ENCODE results near the gene CACNA2D2.

CACNA2D2 gene

GRCh38 chr3:50504681-50505080, 1.2 kb upstream of the CACNA2D2 start:
- Histone ChIP-seq H3K36me3 (ENCODE audit: insufficient read depth, low read length) (no peaks in the 10 kb centered on the region), H3K27me3 (ENCODE audit: insufficient read depth, low read length) (peaks cover 66% of the 10 kb centered on the region), H3K9me3 (ENCODE audit: low read length) (no peaks in the 10 kb centered on the region), H3K4me3 (ENCODE audit: low read length) (no peak overlapping the region), H3K4me1 (ENCODE audit: insufficient read depth, low read length) (peaks cover 11% of the 10 kb centered on the region), H2AFZ (ENCODE audit: low read depth, low read length) (no peak overlapping the region)

- no peaks in the 10 kb centered on the region for H3K36me3 ChIP-seq (ENCODE audit: insufficient read depth, low read length)
- H3K4me1 ChIP-seq (ENCODE audit: insufficient read depth, low read length) = peaks cover 11% of the 10 kb centered on the region
- peak overlapping the region; percentile 53 for H3K4me3 ChIP-seq (ENCODE audit: low read length)
- peak overlapping the region; percentile 86 for H2AFZ ChIP-seq (ENCODE audit: low read depth, low read length)
- peaks cover 70% of the 10 kb centered on the region for H3K27me3 ChIP-seq (ENCODE audit: insufficient read depth, low read length)
- H3K9me3 ChIP-seq (ENCODE audit: low read length) = no peaks in the 10 kb centered on the region
These were observed 630 bp downstream of the CACNA2D2 start for GRCh38 chr3:50502584-50503423.

DNA sequence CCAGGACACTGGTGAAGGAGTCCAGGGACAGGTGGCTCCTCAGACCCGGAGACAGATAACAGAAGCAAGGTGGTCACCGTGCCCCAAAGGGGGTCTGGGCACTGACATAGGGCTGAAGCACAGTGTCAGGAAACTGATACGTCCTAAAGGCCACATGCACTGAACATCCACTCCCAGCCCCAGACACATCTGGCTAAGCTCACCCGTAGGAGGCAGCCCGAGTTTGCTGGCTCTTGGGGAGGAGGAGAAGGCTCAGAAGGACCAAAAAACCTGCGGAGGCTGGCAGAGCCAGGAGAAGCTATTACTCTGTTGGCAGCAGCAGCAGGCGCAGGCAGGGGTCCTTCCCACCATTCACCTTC, 1.2 kb downstream of the CACNA2D2 start:
- Histone ChIP-seq H3K27me3 (ENCODE audit: insufficient read depth, low read length) (peaks cover 75% of the 10 kb centered on the region), H3K4me1 (ENCODE audit: insufficient read depth, low read length) (peaks cover 11% of the 10 kb centered on the region), H3K9me3 (ENCODE audit: low read length) (no peaks in the 10 kb centered on the region), H3K4me3 (ENCODE audit: low read length) (peak overlapping the region; percentile 53), H2AFZ (ENCODE audit: low read depth, low read length) (no peak overlapping the region), H3K36me3 (ENCODE audit: insufficient read depth, low read length) (no peaks in the 10 kb centered on the region)

GRCh38 chr3:50495609-50496423, 7.6 kb downstream of the CACNA2D2 start:
- Histone ChIP-seq H3K27me3 (ENCODE audit: insufficient read depth, low read length) (peaks cover 47% of the 10 kb centered on the region), H3K4me1 (ENCODE audit: insufficient read depth, low read length) (no peaks in the 10 kb centered on the region), H2AFZ (ENCODE audit: low read depth, low read length) (no peak overlapping the region), H3K36me3 (ENCODE audit: insufficient read depth, low read length) (no peaks in the 10 kb centered on the region), H3K9me3 (ENCODE audit: low read length) (no peaks in the 10 kb centered on the region), H3K4me3 (ENCODE audit: low read length) (no peak overlapping the region)

DNA sequence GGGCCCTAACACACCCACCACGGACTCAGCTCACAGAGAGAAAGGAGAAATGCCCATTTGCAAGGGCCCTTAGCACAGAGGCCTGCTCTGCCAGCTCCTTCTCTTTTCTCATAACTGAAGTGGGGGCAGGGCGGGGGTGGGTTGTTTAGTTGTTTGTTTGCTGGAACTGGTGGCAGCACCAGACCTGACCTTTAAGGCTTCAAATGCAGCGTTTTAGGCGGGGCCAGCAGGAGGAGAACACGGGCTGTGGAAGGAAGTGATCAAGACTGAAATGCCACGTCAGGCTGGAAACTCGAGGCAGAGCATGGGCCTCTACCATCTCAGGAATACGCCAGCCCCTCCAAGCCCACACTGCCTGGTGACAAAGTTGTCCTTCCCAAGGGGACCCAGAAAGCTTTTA, 9.3 kb downstream of the CACNA2D2 start:
- H3K27me3 ChIP-seq (ENCODE audit: insufficient read depth, low read length) = peaks cover 32% of the 10 kb centered on the region
- H2AFZ ChIP-seq (ENCODE audit: low read depth, low read length) = no peak overlapping the region
- H3K36me3 ChIP-seq (ENCODE audit: insufficient read depth, low read length) = no peaks in the 10 kb centered on the region
- H3K9me3 ChIP-seq (ENCODE audit: low read length) = no peaks in the 10 kb centered on the region
- no peaks in the 10 kb centered on the region for H3K4me1 ChIP-seq (ENCODE audit: insufficient read depth, low read length)
- no peak overlapping the region for H3K4me3 ChIP-seq (ENCODE audit: low read length)

GRCh38 chr3:50493623-50494022, 9.8 kb downstream of the CACNA2D2 start:
- H3K4me1 ChIP-seq (ENCODE audit: insufficient read depth, low read length) = no peaks in the 10 kb centered on the region
- peaks cover 27% of the 10 kb centered on the region for H3K27me3 ChIP-seq (ENCODE audit: insufficient read depth, low read length)
- H2AFZ ChIP-seq (ENCODE audit: low read depth, low read length) = no peak overlapping the region
- no peaks in the 10 kb centered on the region for H3K9me3 ChIP-seq (ENCODE audit: low read length)
- no peak overlapping the region for H3K4me3 ChIP-seq (ENCODE audit: low read length)
- H3K36me3 ChIP-seq (ENCODE audit: insufficient read depth, low read length) = no peaks in the 10 kb centered on the region

GRCh38 chr3:50493086-50493485, 10.3 kb downstream of the CACNA2D2 start:
- H3K4me1 ChIP-seq (ENCODE audit: insufficient read depth, low read length) = no peaks in the 10 kb centered on the region
- peaks cover 23% of the 10 kb centered on the region for H3K27me3 ChIP-seq (ENCODE audit: insufficient read depth, low read length)
- H3K36me3 ChIP-seq (ENCODE audit: insufficient read depth, low read length) = no peaks in the 10 kb centered on the region
- H3K9me3 ChIP-seq (ENCODE audit: low read length) = no peaks in the 10 kb centered on the region
- H2AFZ ChIP-seq (ENCODE audit: low read depth, low read length) = no peak overlapping the region
- H3K4me3 ChIP-seq (ENCODE audit: low read length) = no peak overlapping the region

- no peak overlapping the region for H3K4me3 ChIP-seq (ENCODE audit: low read length)
These were observed 12.4 kb downstream of the CACNA2D2 start for GRCh38 chr3:50491023-50491422.

GRCh38 chr3:50490424-50490823, 13.0 kb downstream of the CACNA2D2 start:
- Histone ChIP-seq H3K27me3 (ENCODE audit: insufficient read depth, low read length) (peaks cover 1% of the 10 kb centered on the region), H2AFZ (ENCODE audit: low read depth, low read length) (no peak overlapping the region), H3K9me3 (ENCODE audit: low read length) (no peaks in the 10 kb centered on the region), H3K4me1 (ENCODE audit: insufficient read depth, low read length) (no peaks in the 10 kb centered on the region), H3K36me3 (ENCODE audit: insufficient read depth, low read length) (no peaks in the 10 kb centered on the region), H3K4me3 (ENCODE audit: low read length) (no peak overlapping the region)

More at GRCh38 chr3:50491023-50491422, 12.4 kb downstream of the CACNA2D2 start:
- no peak overlapping the region for H2AFZ ChIP-seq (ENCODE audit: low read depth, low read length)
- H3K27me3 ChIP-seq (ENCODE audit: insufficient read depth, low read length) = peaks cover 4% of the 10 kb centered on the region
- H3K36me3 ChIP-seq (ENCODE audit: insufficient read depth, low read length) = no peaks in the 10 kb centered on the region
- no peaks in the 10 kb centered on the region for H3K4me1 ChIP-seq (ENCODE audit: insufficient read depth, low read length)
- H3K9me3 ChIP-seq (ENCODE audit: low read length) = no peaks in the 10 kb centered on the region

DNA sequence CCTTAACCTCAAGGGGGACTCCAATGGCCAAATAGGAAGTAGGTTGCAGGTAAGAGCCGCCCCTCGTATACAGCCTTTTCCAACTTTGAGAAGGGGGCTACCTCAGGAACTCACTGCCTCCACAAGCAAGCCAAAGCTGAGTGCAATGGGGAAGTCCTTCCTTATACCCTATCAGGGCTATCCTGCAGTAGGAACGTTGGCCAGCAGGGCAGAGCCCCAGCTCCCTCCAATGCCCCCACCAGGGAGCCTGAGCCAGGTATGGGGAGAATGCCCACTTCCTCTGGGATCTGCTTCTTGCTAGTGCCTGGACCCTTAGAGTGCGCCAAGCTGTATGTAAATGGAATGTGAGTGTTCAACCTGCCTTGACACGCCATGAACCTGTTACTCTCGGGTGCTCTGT, 16.3 kb downstream of the CACNA2D2 start:
- Histone ChIP-seq H3K4me1 (ENCODE audit: insufficient read depth, low read length) (no peaks in the 10 kb centered on the region), H3K4me3 (ENCODE audit: low read length) (no peak overlapping the region), H2AFZ (ENCODE audit: low read depth, low read length) (no peak overlapping the region), H3K9me3 (ENCODE audit: low read length) (no peaks in the 10 kb centered on the region), H3K27me3 (ENCODE audit: insufficient read depth, low read length) (peaks cover 1% of the 10 kb centered on the region), H3K36me3 (ENCODE audit: insufficient read depth, low read length) (no peaks in the 10 kb centered on the region)

DNA sequence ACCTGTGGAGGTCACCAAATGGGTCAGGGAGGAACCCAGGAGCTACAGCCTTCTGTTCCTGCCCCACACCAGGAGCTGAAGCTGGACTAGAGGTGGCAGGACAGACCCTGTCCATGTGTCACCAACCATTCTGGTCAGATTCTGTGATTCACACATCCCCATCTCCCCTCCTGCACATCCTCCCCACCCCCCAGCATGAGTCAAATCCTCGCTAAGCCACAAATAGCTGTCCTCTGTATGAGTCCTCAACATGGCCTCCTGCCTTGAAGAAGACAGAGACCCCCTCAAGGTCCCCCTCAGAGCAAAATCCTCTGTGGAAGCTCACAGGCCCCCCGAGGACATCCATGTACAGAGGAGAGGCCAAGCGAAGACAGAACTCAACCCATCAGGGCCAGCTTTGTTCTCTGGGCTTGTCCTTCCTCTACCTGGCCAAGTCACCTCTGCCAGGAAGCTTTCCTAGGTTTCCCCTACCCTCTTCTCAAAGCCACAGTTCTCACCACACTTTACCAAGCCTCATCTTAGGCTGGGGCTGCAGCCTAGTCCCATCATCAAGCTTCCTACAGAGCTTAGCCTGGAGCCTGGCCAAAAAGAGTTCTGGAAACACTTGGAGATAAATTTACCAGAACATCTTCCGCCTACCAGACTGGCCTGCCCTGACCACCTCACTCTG, 17.1 kb downstream of the CACNA2D2 start:
- no peak overlapping the region for H3K4me3 ChIP-seq (ENCODE audit: low read length)
- H3K4me1 ChIP-seq (ENCODE audit: insufficient read depth, low read length) = peaks cover under 1% of the 10 kb centered on the region
- no peaks in the 10 kb centered on the region for H3K36me3 ChIP-seq (ENCODE audit: insufficient read depth, low read length)
- no peaks in the 10 kb centered on the region for H3K9me3 ChIP-seq (ENCODE audit: low read length)
- H3K27me3 ChIP-seq (ENCODE audit: insufficient read depth, low read length) = peaks cover 4% of the 10 kb centered on the region
- H2AFZ ChIP-seq (ENCODE audit: low read depth, low read length) = no peak overlapping the region

DNA sequence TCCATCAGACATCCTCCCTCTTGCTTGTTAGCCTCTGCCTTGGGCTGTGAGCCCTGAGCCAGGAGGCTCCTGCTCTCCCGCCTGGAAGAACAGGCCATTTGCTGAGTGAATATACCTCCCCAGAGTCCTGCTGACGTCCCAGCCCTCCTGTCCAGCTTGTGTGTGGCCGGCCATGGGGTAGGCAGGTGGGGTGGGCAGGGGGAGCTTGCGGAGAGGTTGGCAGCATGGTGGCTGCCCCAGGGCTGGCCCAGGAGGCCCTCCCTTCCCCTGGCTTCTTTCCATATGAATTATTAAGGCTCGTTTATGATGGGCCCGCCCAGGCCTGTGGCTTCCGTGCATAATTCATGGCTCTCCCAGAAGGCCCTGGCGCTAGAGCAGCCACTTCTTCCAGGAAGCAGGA, 18.7 kb downstream of the CACNA2D2 start:
- Histone ChIP-seq H2AFZ (ENCODE audit: low read depth, low read length) (no peak overlapping the region), H3K4me1 (ENCODE audit: insufficient read depth, low read length) (peaks cover 5% of the 10 kb centered on the region), H3K4me3 (ENCODE audit: low read length) (no peak overlapping the region), H3K36me3 (ENCODE audit: insufficient read depth, low read length) (no peaks in the 10 kb centered on the region), H3K9me3 (ENCODE audit: low read length) (no peaks in the 10 kb centered on the region), H3K27me3 (ENCODE audit: insufficient read depth, low read length) (peaks cover 6% of the 10 kb centered on the region)

DNA sequence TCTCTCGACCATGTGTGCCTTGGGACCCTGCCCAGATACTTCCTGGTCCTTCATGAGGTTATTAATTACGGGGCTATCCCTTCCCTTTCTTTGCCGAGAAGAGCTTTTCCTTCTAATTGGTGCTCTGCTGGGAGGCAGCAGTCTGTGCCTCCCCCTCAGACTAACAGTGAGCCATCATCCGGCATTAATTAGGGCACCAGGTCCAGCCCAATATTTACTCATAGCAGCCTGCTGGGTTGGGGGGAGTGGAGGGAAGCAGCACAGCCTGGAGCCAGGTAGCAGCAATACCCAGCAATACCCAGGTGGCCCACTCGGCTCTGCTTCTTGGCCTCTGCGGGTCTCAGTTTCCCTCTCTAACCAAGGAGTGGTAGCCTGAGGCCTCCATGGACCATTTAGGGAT, 20.1 kb downstream of the CACNA2D2 start:
- H3K4me1 ChIP-seq (ENCODE audit: insufficient read depth, low read length) = peaks cover 5% of the 10 kb centered on the region
- no peaks in the 10 kb centered on the region for H3K36me3 ChIP-seq (ENCODE audit: insufficient read depth, low read length)
- no peaks in the 10 kb centered on the region for H3K9me3 ChIP-seq (ENCODE audit: low read length)
- peaks cover 6% of the 10 kb centered on the region for H3K27me3 ChIP-seq (ENCODE audit: insufficient read depth, low read length)
- no peak overlapping the region for H3K4me3 ChIP-seq (ENCODE audit: low read length)
- no peak overlapping the region for H2AFZ ChIP-seq (ENCODE audit: low read depth, low read length)
